Measurements from ENCODE around the gene EXOC3.

GRCh38 chr5:433836-434235, 9.1 kb upstream of the EXOC3 start:
- TF ChIP-seq CTCF (IDR thresholded peaks at IDR 0.05) (no peak), POLR2A (IDR thresholded peaks at IDR 0.05) (no peak)
